Gastroesophageal sphincter (tissue), 3 donors: Measurements from ENCODE around the gene UPK3B.

ENCODE experiments used
- CTCF ChIP-seq, 4 experiments: fragments of 200-600 bp in 2 of 4; fragments of 450-650 bp in 2 of 4; sonication (generic) in 1 of 4; IDR thresholded peaks; one replicate each; pipeline ENCODE4 v1.5.1; 2017 to 2019; ENCODE audit warnings: antibody characterized with exemption in 4 of 4, mild to moderate bottlenecking in 2 of 4, moderate library complexity in 2 of 4
- POLR2A ChIP-seq, 2 donors: fragments of 450-650 bp; IDR thresholded peaks; one replicate each; pipeline ENCODE4 v1.6.1; 2017; ENCODE audit warnings: antibody characterized with exemption in 2 of 2, mild to moderate bottlenecking in 2 of 2, moderate library complexity in 1 of 2
- POLR2AphosphoS5 ChIP-seq: sonication (generic); formaldehyde crosslinking; IDR thresholded peaks from one replicate; pipeline ENCODE4 v1.6.1; 2017; ENCODE audit warnings: antibody characterized with exemption

- no peak for TF ChIP-seq CTCF (IDR thresholded peaks at IDR 0.05)
- TF ChIP-seq POLR2A (IDR thresholded peaks at IDR 0.05), result no peak
- TF ChIP-seq POLR2AphosphoS5, result no peak
These were observed 4.9 kb upstream of the UPK3B start for GRCh38 chr7:76505168-76506080.
